Liver (tissue), 9 donors: ENCODE results near the gene ATG2B. TPM values are rescaled to one million over a fixed set of nuclear protein-coding genes. Genes with fewer than 3 reads are reported as not detected.
"Not testable (repeated sequence)": the region's sequence is repeated elsewhere in the genome, so short reads cannot be mapped to it uniquely, and the experiment has no call there.

Experiments used
- DNase-seq: peaks from one replicate; pipeline ENCODE4 v3.0.0-alpha.2; 2017; ENCODE audit warnings: low spot score
- H3K27ac ChIP-seq, 2 donors: one replicate each; pipeline ENCODE4 v1.7.0; 2013; ENCODE audit warnings: inconsistent platforms in 2 of 2, low read length in 2 of 2, control low read depth in 1 of 2, low read depth in 1 of 2, mild to moderate bottlenecking in 1 of 2
- H3K27me3 ChIP-seq, 4 donors: one replicate each; pipeline versions ENCODE4 v1.6.1 to v1.7.0; 2013; ENCODE audit warnings: low read length in 3 of 4, inconsistent platforms in 1 of 4, mild to moderate bottlenecking in 1 of 4, moderate library complexity in 1 of 4; ENCODE audit not compliant: control insufficient read depth in 4 of 4, insufficient read depth in 4 of 4
- H3K36me3 ChIP-seq, 4 donors: one replicate each; pipeline versions ENCODE4 v1.6.1 to v1.7.0; 2013; ENCODE audit warnings: low read length in 3 of 4, mild to moderate bottlenecking in 3 of 4, low read depth in 1 of 4, moderate library complexity in 1 of 4; ENCODE audit not compliant: control insufficient read depth in 4 of 4, insufficient read depth in 3 of 4
- H3K4me1 ChIP-seq, 4 donors: one replicate each; pipeline versions ENCODE4 v1.6.1 to v1.7.0; 2013; ENCODE audit warnings: low read length in 3 of 4, mild to moderate bottlenecking in 3 of 4, moderate library complexity in 1 of 4; ENCODE audit not compliant: control insufficient read depth in 4 of 4, insufficient read depth in 4 of 4
- H3K4me3 ChIP-seq, 3 donors: one replicate each; pipeline versions ENCODE4 v1.6.1 to v1.7.0; 2013; ENCODE audit warnings: low read length in 3 of 3, control low read depth in 1 of 3, low read depth in 1 of 3, mild to moderate bottlenecking in 1 of 3
- H3K9ac ChIP-seq, 2 donors: one replicate each; pipeline ENCODE4 v1.7.0; 2013; ENCODE audit warnings: low read length in 2 of 2, mild to moderate bottlenecking in 2 of 2, moderate library complexity in 2 of 2, control low read depth in 1 of 2, low read depth in 1 of 2
- H3K9me3 ChIP-seq, 4 donors: one replicate each; pipeline versions ENCODE4 v1.6.1 to v1.7.0; 2013; ENCODE audit warnings: low read length in 3 of 4; ENCODE audit not compliant: control insufficient read depth in 4 of 4
- EGR1 ChIP-seq, 2 donors: IDR thresholded peaks; 2 replicates each; pipeline ENCODE4 v1.6.1; 2016 to 2018; ENCODE audit warnings: antibody characterized with exemption in 2 of 2, low read depth in 2 of 2
- FOXA1 ChIP-seq: IDR thresholded peaks from 2 replicates; pipeline ENCODE4 v1.6.1; 2016; ENCODE audit warnings: antibody characterized with exemption
- FOXA2 ChIP-seq: IDR thresholded peaks from 2 replicates; pipeline ENCODE4 v1.6.1; 2016; ENCODE audit warnings: antibody characterized with exemption
- HNF4A ChIP-seq, 2 donors: conservative IDR thresholded peaks; 2 replicates each; pipeline ENCODE4 v1.6.1; 2016; ENCODE audit warnings: antibody characterized with exemption in 2 of 2, mild to moderate bottlenecking in 2 of 2
- HNF4G ChIP-seq: IDR thresholded peaks from 2 replicates; pipeline ENCODE4 v1.6.1; 2016; ENCODE audit warnings: antibody characterized with exemption
- NR2F2 ChIP-seq: IDR thresholded peaks from 2 replicates; pipeline ENCODE4 v1.6.1; 2016; ENCODE audit warnings: antibody characterized with exemption
- RAD21 ChIP-seq, 2 donors: IDR thresholded peaks; 2 replicates each; pipeline ENCODE4 v1.6.1; 2016; ENCODE audit warnings: antibody characterized with exemption in 2 of 2, mild to moderate bottlenecking in 2 of 2
- RXRA ChIP-seq, 2 donors: IDR thresholded peaks; 2 replicates each; pipeline ENCODE4 v1.6.1; 2017 to 2018; ENCODE audit warnings: antibody characterized with exemption in 2 of 2, mild to moderate bottlenecking in 1 of 2
- SP1 ChIP-seq: IDR thresholded peaks from 2 replicates; pipeline ENCODE4 v1.6.1; 2018; ENCODE audit warnings: antibody characterized with exemption, mild to moderate bottlenecking
- WGBS: extraction: QIAGEN DNeasy Blood & Tissue Kit; methylation state at CpG from one replicate; pipeline ENCODE4 v1.1.7; 2013; 5-methylcytosine and 5-hydroxymethylcytosine counted together
- polyA plus RNA-seq, 2 donors: library from polyadenylated mRNA; stranded (reverse) in 1 of 2; unstranded in 1 of 2; fragments of 200-250 nt in 1 of 2; fragments of >200 nt in 1 of 2; fragmentation: Nextera tagmentation in 1 of 2; extraction: Ambion mirVana in 1 of 2; gene quantifications; one replicate each; pipeline versions ENCODE4 v1.2.1 to v1.2.3, GENCODE V29; 2013 to 2015
- total RNA-seq, 2 donors: library from RNA; depleted of rRNA; stranded (reverse); fragments of >200 nt; gene quantifications; one replicate each; pipeline ENCODE4 v1.2.3, GENCODE V29; 2014
- TF ChIP-seq, protein P1 (sequence below): IDR thresholded peaks from 2 replicates; pipeline ENCODE4 v1.6.1; 2016; ENCODE audit warnings: antibody characterized with exemption, mild to moderate bottlenecking
- TF ChIP-seq, protein P2 (sequence below): IDR thresholded peaks from 2 replicates; pipeline ENCODE4 v1.6.1; 2016; ENCODE audit warnings: antibody characterized with exemption
- TF ChIP-seq, protein P3 (sequence below): IDR thresholded peaks from 2 replicates; pipeline ENCODE4 v1.6.1; 2016; ENCODE audit warnings: antibody characterized with exemption
- TF ChIP-seq, protein P4 (sequence below): IDR thresholded peaks from 2 replicates; pipeline ENCODE4 v1.6.1; 2016; ENCODE audit warnings: antibody characterized with exemption
- donor health status: healthy.
- donor health status: healthy.
- donor health status: healthy.
- donor health status: healthy.
- donor health status: healthy.

The ATG2B gene
- total and polyA plus RNA-seq, 4 donors: 4.7 to 36.0 (median 20.5) TPM

DNA sequence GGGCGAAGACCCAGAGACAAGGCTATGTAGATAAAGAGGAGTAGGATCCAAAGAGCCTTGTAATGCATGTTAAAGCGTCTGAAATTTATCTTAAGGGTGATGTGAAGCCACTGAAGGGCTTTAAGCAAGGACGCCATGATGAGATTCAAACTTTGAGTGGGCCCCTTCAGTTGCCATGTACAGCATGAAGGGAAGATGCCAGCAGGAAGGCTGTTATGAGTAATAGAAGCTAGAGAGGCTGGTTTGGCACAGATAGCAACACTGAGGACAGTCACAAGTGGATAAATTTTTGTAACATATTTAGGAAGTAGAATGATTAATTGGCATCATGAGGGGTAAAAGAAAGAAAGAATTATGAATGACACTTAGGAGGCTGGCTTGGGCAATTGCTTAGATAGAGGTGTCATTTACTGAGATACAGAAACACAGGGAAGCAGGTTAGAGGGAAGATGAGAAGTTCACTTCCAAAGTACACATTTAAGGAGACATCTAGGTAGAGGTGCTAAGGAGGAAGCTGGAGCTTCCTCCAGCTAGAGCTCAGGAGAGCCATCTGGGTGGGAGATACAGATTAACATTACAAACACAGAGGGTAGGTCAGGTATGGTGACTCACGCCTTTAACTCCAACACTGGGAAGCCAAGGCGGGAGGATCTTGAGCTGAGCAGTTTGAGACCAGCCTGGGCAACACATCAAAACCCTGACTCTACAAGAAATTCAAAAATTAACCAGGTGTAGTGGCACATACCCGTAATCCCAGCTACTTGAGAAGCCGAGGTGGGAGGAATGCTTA lies 13.7 kb downstream of the ATG2B start (continued):
- TF ChIP-seq, protein P1, sequence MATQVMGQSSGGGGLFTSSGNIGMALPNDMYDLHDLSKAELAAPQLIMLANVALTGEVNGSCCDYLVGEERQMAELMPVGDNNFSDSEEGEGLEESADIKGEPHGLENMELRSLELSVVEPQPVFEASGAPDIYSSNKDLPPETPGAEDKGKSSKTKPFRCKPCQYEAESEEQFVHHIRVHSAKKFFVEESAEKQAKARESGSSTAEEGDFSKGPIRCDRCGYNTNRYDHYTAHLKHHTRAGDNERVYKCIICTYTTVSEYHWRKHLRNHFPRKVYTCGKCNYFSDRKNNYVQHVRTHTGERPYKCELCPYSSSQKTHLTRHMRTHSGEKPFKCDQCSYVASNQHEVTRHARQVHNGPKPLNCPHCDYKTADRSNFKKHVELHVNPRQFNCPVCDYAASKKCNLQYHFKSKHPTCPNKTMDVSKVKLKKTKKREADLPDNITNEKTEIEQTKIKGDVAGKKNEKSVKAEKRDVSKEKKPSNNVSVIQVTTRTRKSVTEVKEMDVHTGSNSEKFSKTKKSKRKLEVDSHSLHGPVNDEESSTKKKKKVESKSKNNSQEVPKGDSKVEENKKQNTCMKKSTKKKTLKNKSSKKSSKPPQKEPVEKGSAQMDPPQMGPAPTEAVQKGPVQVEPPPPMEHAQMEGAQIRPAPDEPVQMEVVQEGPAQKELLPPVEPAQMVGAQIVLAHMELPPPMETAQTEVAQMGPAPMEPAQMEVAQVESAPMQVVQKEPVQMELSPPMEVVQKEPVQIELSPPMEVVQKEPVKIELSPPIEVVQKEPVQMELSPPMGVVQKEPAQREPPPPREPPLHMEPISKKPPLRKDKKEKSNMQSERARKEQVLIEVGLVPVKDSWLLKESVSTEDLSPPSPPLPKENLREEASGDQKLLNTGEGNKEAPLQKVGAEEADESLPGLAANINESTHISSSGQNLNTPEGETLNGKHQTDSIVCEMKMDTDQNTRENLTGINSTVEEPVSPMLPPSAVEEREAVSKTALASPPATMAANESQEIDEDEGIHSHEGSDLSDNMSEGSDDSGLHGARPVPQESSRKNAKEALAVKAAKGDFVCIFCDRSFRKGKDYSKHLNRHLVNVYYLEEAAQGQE: no peak
- TF ChIP-seq, protein P2, sequence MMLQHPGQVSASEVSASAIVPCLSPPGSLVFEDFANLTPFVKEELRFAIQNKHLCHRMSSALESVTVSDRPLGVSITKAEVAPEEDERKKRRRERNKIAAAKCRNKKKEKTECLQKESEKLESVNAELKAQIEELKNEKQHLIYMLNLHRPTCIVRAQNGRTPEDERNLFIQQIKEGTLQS: no peak
- TF ChIP-seq SP1 (no peak), FOXA2 (no peak), EGR1 (IDR thresholded peaks at IDR 0.05; ENCODE audit: low read depth in 2 of 2) (no peak)

DNA sequence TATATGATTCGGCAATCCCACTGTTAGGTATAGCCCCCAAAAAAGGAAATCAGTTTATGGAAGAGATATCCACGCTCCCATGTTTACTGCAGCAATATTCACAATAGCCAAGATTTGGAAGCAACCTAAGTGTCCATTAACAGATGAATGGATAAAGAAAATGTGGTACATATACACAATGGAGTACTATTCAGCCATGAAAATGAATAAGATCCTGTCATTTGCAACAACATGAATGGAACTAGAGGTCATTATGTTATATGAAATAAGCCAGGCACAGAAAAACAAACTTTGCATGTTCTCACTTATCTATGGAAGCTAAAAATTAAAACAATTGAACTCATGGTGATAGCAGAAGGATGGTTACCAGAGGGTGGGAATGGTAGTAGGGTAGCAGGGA lies 15.2 kb downstream of the ATG2B start:
- H3K4me3 ChIP-seq, DNase-seq: not testable (repeated sequence)
- WGBS: 97% methylated on average over 2 of the region's 2 CpGs

DNA sequence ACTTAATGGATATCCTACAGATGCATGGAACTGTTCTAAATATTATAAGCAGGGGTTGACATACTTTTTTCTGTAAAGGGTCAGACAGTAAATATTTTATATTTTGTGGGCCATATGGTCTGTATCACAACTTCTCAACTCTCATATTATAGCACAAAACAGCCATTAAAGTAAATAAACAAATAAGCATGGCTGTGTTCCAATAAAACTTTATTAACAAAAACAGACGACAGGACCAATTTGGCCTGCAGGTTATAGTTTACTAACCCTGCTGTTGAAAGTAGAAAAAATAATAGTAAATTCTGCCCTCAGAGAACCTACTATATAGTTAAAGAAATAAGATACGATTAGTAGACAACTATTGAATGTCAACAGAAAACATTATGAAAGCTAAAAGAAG lies 17.5 kb downstream of the ATG2B start:
- Histone ChIP-seq H3K36me3 (peaks cover 0 to 5% (median 0%) of the 10 kb centered on the region in 4 donors), H3K9me3 (no peaks in the 10 kb centered on the region), H3K4me3 (no peak overlapping the region), H3K27ac (no peak overlapping the region), H3K4me1 (peaks cover 0 to 1% (median 0%) of the 10 kb centered on the region in 4 donors), H3K9ac (no peak overlapping the region), H3K27me3 (no peaks in the 10 kb centered on the region)
- no peak for DNase-seq
- TF ChIP-seq HNF4G (no peak), FOXA2 (no peak), NR2F2 (no peak), SP1 (no peak), RAD21 (IDR thresholded peaks at IDR 0.05) (no peak), FOXA1 (no peak), HNF4A (conservative IDR thresholded peaks at IDR 0.05) (no peak), EGR1 (IDR thresholded peaks at IDR 0.05; ENCODE audit: low read depth in 2 of 2) (no peak), RXRA (IDR thresholded peaks at IDR 0.05) (no peak)
- TF ChIP-seq, protein P1: no peak
- TF ChIP-seq, protein P3, sequence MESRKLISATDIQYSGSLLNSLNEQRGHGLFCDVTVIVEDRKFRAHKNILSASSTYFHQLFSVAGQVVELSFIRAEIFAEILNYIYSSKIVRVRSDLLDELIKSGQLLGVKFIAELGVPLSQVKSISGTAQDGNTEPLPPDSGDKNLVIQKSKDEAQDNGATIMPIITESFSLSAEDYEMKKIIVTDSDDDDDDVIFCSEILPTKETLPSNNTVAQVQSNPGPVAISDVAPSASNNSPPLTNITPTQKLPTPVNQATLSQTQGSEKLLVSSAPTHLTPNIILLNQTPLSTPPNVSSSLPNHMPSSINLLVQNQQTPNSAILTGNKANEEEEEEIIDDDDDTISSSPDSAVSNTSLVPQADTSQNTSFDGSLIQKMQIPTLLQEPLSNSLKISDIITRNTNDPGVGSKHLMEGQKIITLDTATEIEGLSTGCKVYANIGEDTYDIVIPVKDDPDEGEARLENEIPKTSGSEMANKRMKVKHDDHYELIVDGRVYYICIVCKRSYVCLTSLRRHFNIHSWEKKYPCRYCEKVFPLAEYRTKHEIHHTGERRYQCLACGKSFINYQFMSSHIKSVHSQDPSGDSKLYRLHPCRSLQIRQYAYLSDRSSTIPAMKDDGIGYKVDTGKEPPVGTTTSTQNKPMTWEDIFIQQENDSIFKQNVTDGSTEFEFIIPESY: no peak
- TF ChIP-seq, protein P2: no peak
- TF ChIP-seq, protein P4, sequence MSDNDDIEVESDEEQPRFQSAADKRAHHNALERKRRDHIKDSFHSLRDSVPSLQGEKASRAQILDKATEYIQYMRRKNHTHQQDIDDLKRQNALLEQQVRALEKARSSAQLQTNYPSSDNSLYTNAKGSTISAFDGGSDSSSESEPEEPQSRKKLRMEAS: no peak
- 86% methylated on average over 2 of the region's 2 CpGs for WGBS

More for the DNA sequence above, 15.2 kb downstream of the ATG2B start:
- not testable (repeated sequence) for H3K4me1 ChIP-seq, H3K9me3 ChIP-seq, H3K27ac ChIP-seq, H3K9ac ChIP-seq, H3K27me3 ChIP-seq, H3K36me3 ChIP-seq
